Measurements from ENCODE around the gene MCOLN1.

The MCOLN1 gene

GRCh38 chr19:7539827-7540425, 17.5 kb downstream of the MCOLN1 start:
- Histone ChIP-seq H3K36me3 (replicated peaks; ENCODE audit: low read depth, low read length) (peaks cover 39% of the 10 kb centered on the region), H3K9ac (ENCODE audit: low read length) (no peak overlapping the region)

DNA sequence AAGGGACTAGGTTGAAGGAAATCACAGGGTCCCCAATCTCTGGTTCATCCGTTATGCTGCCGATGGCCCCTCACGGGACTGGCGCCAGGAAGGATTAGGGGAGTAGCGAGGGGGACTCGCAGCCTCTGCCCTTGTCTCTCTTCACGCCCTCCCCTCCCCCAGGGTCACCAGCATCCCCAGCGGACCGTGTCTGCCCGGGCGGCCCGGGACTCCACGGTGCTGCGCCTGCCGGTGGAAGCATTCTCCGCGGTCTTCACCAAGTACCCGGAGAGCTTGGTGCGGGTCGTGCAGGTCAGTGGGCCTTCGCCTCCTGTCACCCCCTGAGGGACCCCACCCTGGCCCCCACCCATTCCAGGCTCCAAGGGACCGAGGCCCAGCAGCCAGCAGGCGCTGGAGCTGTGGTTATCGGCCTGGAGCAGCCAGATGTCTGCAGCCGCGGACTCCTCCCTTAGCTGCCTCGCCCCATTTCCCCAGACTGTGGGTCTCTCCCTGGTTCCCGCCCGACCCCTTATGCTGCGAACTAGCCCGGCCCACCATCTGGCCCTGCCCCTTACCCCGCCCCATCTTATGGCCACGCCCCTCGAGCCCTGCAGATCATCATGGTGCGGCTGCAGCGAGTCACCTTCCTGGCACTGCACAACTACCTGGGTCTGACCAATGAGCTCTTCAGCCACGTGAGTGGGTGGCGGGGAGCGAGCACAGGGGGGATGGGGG, 18.5 kb downstream of the MCOLN1 start:
- Histone ChIP-seq H4K20me1 (ENCODE audit: insufficient read depth, low read length) (no peaks in the 10 kb centered on the region), H3K27ac (ENCODE audit: low read length) (no peak overlapping the region), H3K27me3 (ENCODE audit: low read depth, low read length) (no peaks in the 10 kb centered on the region), H3K36me3 (replicated peaks; ENCODE audit: low read depth, low read length) (peaks cover 39% of the 10 kb centered on the region), H3K9ac (ENCODE audit: low read length) (no peak overlapping the region), H3K4me2 (ENCODE audit: low read length) (no peak overlapping the region), H3K79me2 (ENCODE audit: low read length) (peaks cover 5% of the 10 kb centered on the region; the same call in 1 of the 2 replicates), H2AFZ (ENCODE audit: low read depth, low read length) (no peak overlapping the region), H3K9me3 (ENCODE audit: insufficient read depth, low read length) (no peaks in the 10 kb centered on the region), H3K4me3 (ENCODE audit: low read length) (no peak overlapping the region), H3K4me1 (ENCODE audit: low read length) (peaks cover 4% of the 10 kb centered on the region; the same call in 1 of the 2 replicates)
- TF ChIP-seq, protein P1, sequence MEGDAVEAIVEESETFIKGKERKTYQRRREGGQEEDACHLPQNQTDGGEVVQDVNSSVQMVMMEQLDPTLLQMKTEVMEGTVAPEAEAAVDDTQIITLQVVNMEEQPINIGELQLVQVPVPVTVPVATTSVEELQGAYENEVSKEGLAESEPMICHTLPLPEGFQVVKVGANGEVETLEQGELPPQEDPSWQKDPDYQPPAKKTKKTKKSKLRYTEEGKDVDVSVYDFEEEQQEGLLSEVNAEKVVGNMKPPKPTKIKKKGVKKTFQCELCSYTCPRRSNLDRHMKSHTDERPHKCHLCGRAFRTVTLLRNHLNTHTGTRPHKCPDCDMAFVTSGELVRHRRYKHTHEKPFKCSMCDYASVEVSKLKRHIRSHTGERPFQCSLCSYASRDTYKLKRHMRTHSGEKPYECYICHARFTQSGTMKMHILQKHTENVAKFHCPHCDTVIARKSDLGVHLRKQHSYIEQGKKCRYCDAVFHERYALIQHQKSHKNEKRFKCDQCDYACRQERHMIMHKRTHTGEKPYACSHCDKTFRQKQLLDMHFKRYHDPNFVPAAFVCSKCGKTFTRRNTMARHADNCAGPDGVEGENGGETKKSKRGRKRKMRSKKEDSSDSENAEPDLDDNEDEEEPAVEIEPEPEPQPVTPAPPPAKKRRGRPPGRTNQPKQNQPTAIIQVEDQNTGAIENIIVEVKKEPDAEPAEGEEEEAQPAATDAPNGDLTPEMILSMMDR (IDR thresholded peaks at IDR 0.05; ENCODE audit: low read depth, low read length) = no peak
- no peak for TF ChIP-seq EZH2phosphoT487 (IDR thresholded peaks at IDR 0.05; ENCODE audit: low read depth)

More at GRCh38 chr19:7539827-7540425, 17.5 kb downstream of the MCOLN1 start:
- Histone ChIP-seq H3K4me1 (ENCODE audit: low read length) (peaks cover 4% of the 10 kb centered on the region; the same call in 1 of the 2 replicates), H4K20me1 (ENCODE audit: insufficient read depth, low read length) (no peaks in the 10 kb centered on the region), H3K4me3 (ENCODE audit: low read length) (no peak overlapping the region), H3K4me2 (ENCODE audit: low read length) (no peak overlapping the region), H3K79me2 (ENCODE audit: low read length) (peaks cover 5% of the 10 kb centered on the region; the same call in 1 of the 2 replicates), H3K9me3 (ENCODE audit: insufficient read depth, low read length) (no peaks in the 10 kb centered on the region), H3K27ac (ENCODE audit: low read length) (no peak overlapping the region), H3K27me3 (ENCODE audit: low read depth, low read length) (no peaks in the 10 kb centered on the region), H2AFZ (ENCODE audit: low read depth, low read length) (no peak overlapping the region)
- TF ChIP-seq, protein P1 (IDR thresholded peaks at IDR 0.05; ENCODE audit: low read depth, low read length) = no peak
- TF ChIP-seq EZH2phosphoT487 (IDR thresholded peaks at IDR 0.05; ENCODE audit: low read depth) = no peak

GRCh38 chr19:7541475-7541824, 19.0 kb downstream of the MCOLN1 start:
- Histone ChIP-seq H3K27ac (ENCODE audit: low read length) (no peak overlapping the region), H3K9me3 (ENCODE audit: insufficient read depth, low read length) (no peaks in the 10 kb centered on the region), H3K4me1 (ENCODE audit: low read length) (peaks cover 1% of the 10 kb centered on the region; the same call in 1 of the 2 replicates), H3K79me2 (ENCODE audit: low read length) (peaks cover under 1% of the 10 kb centered on the region; the same call in 1 of the 2 replicates), H4K20me1 (ENCODE audit: insufficient read depth, low read length) (no peaks in the 10 kb centered on the region), H3K36me3 (replicated peaks; ENCODE audit: low read depth, low read length) (peaks cover 39% of the 10 kb centered on the region), H3K27me3 (ENCODE audit: low read depth, low read length) (no peaks in the 10 kb centered on the region), H2AFZ (ENCODE audit: low read depth, low read length) (no peak overlapping the region), H3K4me3 (ENCODE audit: low read length) (no peak overlapping the region), H3K9ac (ENCODE audit: low read length) (no peak overlapping the region), H3K4me2 (ENCODE audit: low read length) (no peak overlapping the region)
- no peak for TF ChIP-seq EZH2phosphoT487 (IDR thresholded peaks at IDR 0.05; ENCODE audit: low read depth)
- TF ChIP-seq, protein P1 (IDR thresholded peaks at IDR 0.05; ENCODE audit: low read depth, low read length) = no peak

DNA sequence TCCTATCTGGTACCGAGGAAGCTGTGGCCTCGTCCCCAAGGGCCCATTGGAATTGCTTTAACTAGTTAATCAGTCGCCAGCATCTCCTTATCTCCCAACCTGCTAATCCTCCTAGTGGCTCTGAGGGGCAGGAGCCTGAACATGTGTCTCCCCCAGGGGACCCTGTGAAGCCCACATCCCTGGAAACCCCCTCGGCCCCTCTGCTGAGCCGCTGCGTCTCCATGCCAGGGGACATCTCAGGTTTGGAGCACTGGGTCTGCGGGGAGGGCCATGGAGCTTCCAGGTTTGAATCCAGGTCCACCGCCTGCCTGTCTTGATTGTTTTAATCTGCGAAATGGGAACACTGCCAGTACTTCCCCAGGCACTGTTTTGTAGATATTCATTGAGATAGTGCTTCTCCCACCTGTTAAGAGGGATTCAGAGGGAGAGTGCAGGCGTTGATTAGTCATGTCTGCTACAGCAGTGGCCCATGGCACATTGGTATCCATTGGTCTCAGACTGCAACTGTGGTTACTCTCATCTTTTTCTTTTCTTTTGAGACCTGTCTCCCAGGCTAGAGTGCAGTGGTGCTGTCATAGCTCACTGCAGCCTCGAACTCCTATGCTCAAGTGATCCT, 19.5 kb downstream of the MCOLN1 start:
- Histone ChIP-seq H4K20me1 (ENCODE audit: insufficient read depth, low read length) (no peaks in the 10 kb centered on the region), H3K9me3 (ENCODE audit: insufficient read depth, low read length) (no peaks in the 10 kb centered on the region), H3K79me2 (ENCODE audit: low read length) (no peaks in the 10 kb centered on the region), H3K4me2 (ENCODE audit: low read length) (no peak overlapping the region), H3K9ac (ENCODE audit: low read length) (no peak overlapping the region), H3K4me3 (ENCODE audit: low read length) (no peak overlapping the region), H3K36me3 (replicated peaks; ENCODE audit: low read depth, low read length) (peaks cover 39% of the 10 kb centered on the region), H2AFZ (ENCODE audit: low read depth, low read length) (no peak overlapping the region), H3K27me3 (ENCODE audit: low read depth, low read length) (no peaks in the 10 kb centered on the region), H3K27ac (ENCODE audit: low read length) (no peak overlapping the region), H3K4me1 (ENCODE audit: low read length) (no peaks in the 10 kb centered on the region)
- TF ChIP-seq EZH2phosphoT487 (IDR thresholded peaks at IDR 0.05; ENCODE audit: low read depth) = no peak
- TF ChIP-seq, protein P1 (IDR thresholded peaks at IDR 0.05; ENCODE audit: low read depth, low read length) = no peak
